Measurements from ENCODE around the gene FANCM.

The FANCM gene

GRCh38 chr14:45242706-45243105, 107.0 kb downstream of the FANCM start:
- H3K27ac Mint-ChIP-seq = no peak overlapping the region
- H3K27me3 Mint-ChIP-seq (ENCODE audit: low read depth) = no peaks in the 10 kb centered on the region
- H3K36me3 Mint-ChIP-seq (ENCODE audit: low read depth) = peaks cover 23% of the 10 kb centered on the region
- no peaks in the 10 kb centered on the region for H3K9me3 Mint-ChIP-seq
- H3K4me3 Mint-ChIP-seq = no peak overlapping the region
- H3K4me1 Mint-ChIP-seq (ENCODE audit: low read depth) = peaks cover 8% of the 10 kb centered on the region

DNA sequence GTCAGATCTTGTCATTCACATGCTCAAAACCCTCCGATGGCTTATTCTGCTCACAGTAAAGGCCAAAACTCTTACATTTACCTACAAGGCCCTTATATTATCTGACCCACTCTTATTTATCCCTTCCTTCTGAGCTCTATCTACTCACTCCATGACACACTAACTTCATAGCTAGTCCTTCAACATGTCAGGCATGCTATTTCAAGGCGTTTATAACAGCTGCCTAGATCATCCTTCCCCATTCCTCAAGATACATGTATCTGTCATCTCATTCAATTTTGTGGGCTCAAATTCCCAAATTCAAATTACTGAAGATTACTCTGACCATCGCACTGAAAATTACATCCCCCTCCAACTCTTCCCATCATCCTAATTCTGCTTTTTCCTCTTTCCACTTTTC, 110.4 kb downstream of the FANCM start:
- Mint-ChIP-seq H3K4me1 (ENCODE audit: low read depth) (peaks cover 11% of the 10 kb centered on the region), H3K27me3 (ENCODE audit: low read depth) (no peaks in the 10 kb centered on the region), H3K27ac (no peak overlapping the region)

DNA sequence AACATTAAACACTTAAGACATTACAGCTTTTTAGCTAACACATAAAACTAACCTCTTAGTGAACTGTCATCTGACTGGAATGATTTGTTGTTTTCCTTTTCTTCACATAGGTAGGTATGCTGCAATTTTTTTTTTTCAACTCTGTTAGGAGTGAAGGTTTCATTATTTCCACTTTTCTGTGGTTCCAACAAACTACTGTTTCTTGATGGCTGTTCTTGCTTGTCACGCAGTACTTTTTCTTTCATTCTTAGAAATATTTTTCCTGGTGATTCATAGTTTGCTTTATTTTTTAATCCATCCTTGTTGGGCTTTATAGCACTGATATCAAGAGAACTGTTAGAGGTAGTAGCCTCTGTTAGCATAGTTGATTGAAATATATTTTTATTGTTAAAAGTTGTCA, 111.0 kb downstream of the FANCM start:
- Mint-ChIP-seq H3K36me3 (ENCODE audit: low read depth) (peaks cover 8% of the 10 kb centered on the region), H3K9me3 (no peaks in the 10 kb centered on the region), H3K4me1 (ENCODE audit: low read depth) (peaks cover 14% of the 10 kb centered on the region), H3K27me3 (ENCODE audit: low read depth) (no peaks in the 10 kb centered on the region), H3K4me3 (no peak overlapping the region), H3K27ac (no peak overlapping the region)

More for the DNA sequence above, 110.4 kb downstream of the FANCM start:
- Mint-ChIP-seq H3K4me3 (no peak overlapping the region), H3K9me3 (no peaks in the 10 kb centered on the region), H3K36me3 (ENCODE audit: low read depth) (peaks cover 8% of the 10 kb centered on the region)

- Mint-ChIP-seq H3K27ac (no peak overlapping the region), H3K4me1 (ENCODE audit: low read depth) (peaks cover 14% of the 10 kb centered on the region), H3K9me3 (no peaks in the 10 kb centered on the region), H3K27me3 (ENCODE audit: low read depth) (no peaks in the 10 kb centered on the region), H3K4me3 (no peak overlapping the region), H3K36me3 (ENCODE audit: low read depth) (peaks cover 3% of the 10 kb centered on the region)
These were observed 111.7 kb downstream of the FANCM start for GRCh38 chr14:45247427-45247826.

GRCh38 chr14:45249856-45250575, 114.3 kb downstream of the FANCM start:
- Mint-ChIP-seq H3K9me3 (peaks cover 2% of the 10 kb centered on the region), H3K27me3 (ENCODE audit: low read depth) (peaks cover 2% of the 10 kb centered on the region), H3K4me3 (peak overlapping the region; percentile 64), H3K4me1 (ENCODE audit: low read depth) (peaks cover 15% of the 10 kb centered on the region), H3K36me3 (ENCODE audit: low read depth) (peaks cover 3% of the 10 kb centered on the region), H3K27ac (peak overlapping the region; percentile 74)
